ENCODE results near the gene MTRFR.

DNA sequence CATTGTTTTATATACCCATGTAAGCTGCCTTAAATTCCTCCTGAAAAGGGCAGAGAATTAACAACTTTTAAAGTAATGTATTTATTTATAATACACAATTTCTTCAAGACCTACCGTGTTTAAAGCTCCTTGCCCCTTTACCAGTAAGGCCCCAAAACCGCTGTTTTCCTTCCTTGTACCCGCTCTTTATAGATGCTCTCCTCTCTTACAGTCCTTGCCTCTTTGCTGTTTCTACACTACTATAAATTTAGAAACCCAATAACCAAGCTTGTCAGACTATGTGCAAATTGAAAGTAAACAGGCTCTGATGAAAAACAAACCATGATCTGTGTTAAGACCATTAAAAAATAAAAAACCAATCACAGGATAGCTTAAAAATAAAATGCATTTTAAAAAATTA lies 4.2 kb upstream of the MTRFR start:
- TF ChIP-seq, protein P1, sequence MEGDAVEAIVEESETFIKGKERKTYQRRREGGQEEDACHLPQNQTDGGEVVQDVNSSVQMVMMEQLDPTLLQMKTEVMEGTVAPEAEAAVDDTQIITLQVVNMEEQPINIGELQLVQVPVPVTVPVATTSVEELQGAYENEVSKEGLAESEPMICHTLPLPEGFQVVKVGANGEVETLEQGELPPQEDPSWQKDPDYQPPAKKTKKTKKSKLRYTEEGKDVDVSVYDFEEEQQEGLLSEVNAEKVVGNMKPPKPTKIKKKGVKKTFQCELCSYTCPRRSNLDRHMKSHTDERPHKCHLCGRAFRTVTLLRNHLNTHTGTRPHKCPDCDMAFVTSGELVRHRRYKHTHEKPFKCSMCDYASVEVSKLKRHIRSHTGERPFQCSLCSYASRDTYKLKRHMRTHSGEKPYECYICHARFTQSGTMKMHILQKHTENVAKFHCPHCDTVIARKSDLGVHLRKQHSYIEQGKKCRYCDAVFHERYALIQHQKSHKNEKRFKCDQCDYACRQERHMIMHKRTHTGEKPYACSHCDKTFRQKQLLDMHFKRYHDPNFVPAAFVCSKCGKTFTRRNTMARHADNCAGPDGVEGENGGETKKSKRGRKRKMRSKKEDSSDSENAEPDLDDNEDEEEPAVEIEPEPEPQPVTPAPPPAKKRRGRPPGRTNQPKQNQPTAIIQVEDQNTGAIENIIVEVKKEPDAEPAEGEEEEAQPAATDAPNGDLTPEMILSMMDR (IDR thresholded peaks at IDR 0.05; ENCODE audit: low read depth, low read length) = no peak
- TF ChIP-seq EZH2phosphoT487 (IDR thresholded peaks at IDR 0.05; ENCODE audit: low read depth) = no peak
